GM12865 (cell line): ENCODE measurements around the gene RAB27A.

Source experiments
- DNase-seq: peaks from one replicate; pipeline ENCODE4 v3.0.0; 2010; ENCODE audit warnings: low read depth
- H3K4me3 ChIP-seq: 2 replicates; pipeline ENCODE4 v1.5.1; 2011; ENCODE audit warnings: mild to moderate bottlenecking, low read depth, low read length, control low read depth
- CTCF ChIP-seq: IDR thresholded peaks from 2 replicates; pipeline ENCODE4 v1.5.1; 2011; ENCODE audit warnings: low read length, control low read depth, low read depth, inconsistent platforms; ENCODE audit not compliant: insufficient read depth; ENCODE audit errors: missing control alignments

RAB27A gene

GRCh38 chr15:55234104-55234799, 55.4 kb downstream of the RAB27A start:
- TF ChIP-seq CTCF, result no peak
- DNase-seq, result no peak

GRCh38 chr15:55231455-55231854, 58.2 kb downstream of the RAB27A start:
- no peak overlapping the region for H3K4me3 ChIP-seq
- no peak for DNase-seq
- no peak for TF ChIP-seq CTCF

More at GRCh38 chr15:55234104-55234799, 55.4 kb downstream of the RAB27A start:
- no peak overlapping the region for H3K4me3 ChIP-seq

- H3K4me3 ChIP-seq, result no peak overlapping the region
- DNase-seq, result no peak
- TF ChIP-seq CTCF, result no peak
These were observed 58.7 kb downstream of the RAB27A start for GRCh38 chr15:55230953-55231352.

GRCh38 chr15:55230051-55230670, 59.5 kb downstream of the RAB27A start:
- TF ChIP-seq CTCF, result no peak
- H3K4me3 ChIP-seq, result no peak overlapping the region

DNA sequence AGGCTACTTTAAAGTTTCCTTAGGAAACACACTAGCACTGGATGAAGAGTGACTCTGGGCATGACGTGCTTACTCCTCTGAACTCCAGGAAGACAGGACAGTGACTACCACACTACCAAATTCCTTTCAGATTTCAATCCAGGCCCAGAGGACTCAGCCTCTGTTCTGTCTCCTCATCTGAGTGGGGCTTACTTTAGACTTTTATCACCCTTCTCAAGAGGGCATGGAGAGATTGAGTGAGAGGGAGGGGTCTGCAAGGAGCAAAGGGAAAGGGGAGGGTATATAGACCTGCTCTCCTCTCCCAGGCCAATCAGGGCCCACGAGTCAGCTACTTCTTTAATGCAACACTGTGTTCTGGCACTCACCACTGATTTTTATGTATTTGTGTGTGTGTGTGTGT, 63.5 kb downstream of the RAB27A start:
- no peak overlapping the region for H3K4me3 ChIP-seq
- no peak for DNase-seq
- no peak for TF ChIP-seq CTCF

More at GRCh38 chr15:55230051-55230670, 59.5 kb downstream of the RAB27A start:
- no peak for DNase-seq

- H3K4me3 ChIP-seq, result no peak overlapping the region
- DNase-seq, result peak; percentile 21
- no peak for TF ChIP-seq CTCF
These were observed 64.7 kb downstream of the RAB27A start for GRCh38 chr15:55224892-55225291.

DNA sequence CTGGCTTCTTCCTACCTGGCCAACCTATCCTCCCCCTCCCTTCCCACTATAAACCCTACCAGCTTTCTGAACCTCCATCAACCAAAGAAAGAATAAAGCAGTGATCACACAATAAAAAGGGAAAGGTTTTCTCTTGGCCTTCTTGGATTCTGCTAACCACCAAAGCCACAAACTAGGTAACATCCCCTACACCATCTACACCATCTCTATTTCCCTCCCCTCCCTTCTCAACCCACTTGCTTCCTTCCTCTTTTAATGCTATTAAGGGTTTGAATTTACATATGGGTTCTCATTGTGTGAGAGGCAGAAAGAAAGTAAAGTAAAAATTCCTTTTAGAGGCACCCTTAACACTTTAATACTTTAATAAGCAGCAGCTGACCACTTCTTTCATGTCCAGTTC, 67.0 kb downstream of the RAB27A start:
- no peak for TF ChIP-seq CTCF
- H3K4me3 ChIP-seq, result no peak overlapping the region
- DNase-seq, result peak; percentile 47
